H1 (cell line): ENCODE results near the gene CDK5RAP2. TPM values are rescaled to one million over a fixed set of nuclear protein-coding genes. Genes with fewer than 3 reads are reported as not detected.

Experiments used
- CTCF ChIA-PET: fragments of 300-600 bp; sonication (Branson Sonifier 250); formaldehyde crosslinking; loops from one replicate; lab custom pipeline; 2021; ENCODE audit not compliant: partially characterized antibody; lab: Charles Lee
- POLR2A ChIA-PET: fragments of 300-600 bp; sonication (Branson Sonifier 250); formaldehyde crosslinking; loops from one replicate; lab custom pipeline; 2021; ENCODE audit warnings: inconsistent platforms; ENCODE audit not compliant: partially characterized antibody; lab: Charles Lee
- DNase-seq, 2 experiments: peaks; one replicate each; pipeline versions ENCODE4 v3.0.0 to v3.0.0-alpha.2; 2010 to 2022; ENCODE audit warnings: low spot score in 2 of 2, low read depth in 1 of 2, mixed read lengths in 1 of 2
- FAIRE-seq: peaks from 2 replicates; lab custom pipeline; 2011; peaks lifted over from hg19 to GRCh38; lab: Jason Lieb, UNC
- H2AFZ ChIP-seq: 2 replicates; pipeline ENCODE4 v1.8.1; 2012; ENCODE audit warnings: low read length, inconsistent platforms
- H2AK5ac ChIP-seq: 2 replicates; pipeline ENCODE4 v1.6.1; 2013; ENCODE audit warnings: low read depth, low read length
- H2BK120ac ChIP-seq: replicated peaks from 2 replicates; pipeline ENCODE3; 2013; ENCODE audit warnings: low read depth, low read length, inconsistent platforms
- H2BK12ac ChIP-seq: 2 replicates; pipeline ENCODE4 v1.6.1; 2013; ENCODE audit warnings: low read depth, low read length
- H2BK15ac ChIP-seq: 2 replicates; pipeline ENCODE4 v1.6.1; 2013; ENCODE audit warnings: low read length
- H2BK20ac ChIP-seq: 2 replicates; pipeline ENCODE4 v1.6.1; 2013; ENCODE audit warnings: low read length
- H2BK5ac ChIP-seq: 2 replicates; pipeline ENCODE4 v1.6.1; 2013; ENCODE audit warnings: low read depth, low read length
- H3K14ac ChIP-seq: 2 replicates; pipeline ENCODE4 v1.6.1; 2013; ENCODE audit warnings: inconsistent platforms; ENCODE audit not compliant: insufficient read length
- H3K18ac ChIP-seq: 2 replicates; pipeline ENCODE4 v1.6.1; 2013; ENCODE audit warnings: low read length; ENCODE audit errors: extremely low read depth
- H3K23ac ChIP-seq: 2 replicates; pipeline ENCODE4 v1.6.1; 2013; ENCODE audit warnings: inconsistent platforms; ENCODE audit not compliant: insufficient read length
- H3K23me2 ChIP-seq: 2 replicates; pipeline ENCODE4 v1.6.1; 2013; ENCODE audit warnings: low read depth, low read length
- H3K27ac ChIP-seq: 2 replicates; pipeline ENCODE4 v1.6.1; 2011; ENCODE audit warnings: low read depth, low read length, inconsistent platforms
- H3K27me3 ChIP-seq, 4 experiments: replicated peaks in 1 of 4; 1 replicate in 1 of 4; 2 replicates in 3 of 4; pipeline versions ENCODE4 v1.6.1 to v1.8.1; 2011 to 2013; ENCODE audit warnings: low read length in 3 of 4, mild to moderate bottlenecking in 3 of 4, inconsistent platforms in 2 of 4, mixed read lengths in 2 of 4, moderate library complexity in 1 of 4; ENCODE audit not compliant: control insufficient read depth in 3 of 4, insufficient read depth in 3 of 4; ENCODE audit errors: extremely low read depth in 1 of 4
- H3K36me3 ChIP-seq, 4 experiments: 2 replicates each; pipeline versions ENCODE4 v1.6.1 to v1.8.1; 2011 to 2013; ENCODE audit warnings: mild to moderate bottlenecking in 4 of 4, low read length in 3 of 4, moderate library complexity in 2 of 4, control low read depth in 1 of 4, inconsistent platforms in 1 of 4; ENCODE audit not compliant: insufficient read depth in 4 of 4, control insufficient read depth in 2 of 4
- H3K4ac ChIP-seq: replicated peaks from 2 replicates; pipeline ENCODE3; 2013; ENCODE audit warnings: low read length, low read depth, mixed read lengths, inconsistent platforms; ENCODE audit not compliant: insufficient read length
- H3K4me1 ChIP-seq, 4 experiments: replicated peaks in 1 of 4; 1 replicate in 1 of 4; 2 replicates in 3 of 4; pipeline versions ENCODE4 v1.6.1 to v1.8.1; 2011 to 2013; ENCODE audit warnings: low read length in 3 of 4, inconsistent platforms in 2 of 4, mixed read lengths in 1 of 4; ENCODE audit not compliant: insufficient read depth in 4 of 4, control insufficient read depth in 3 of 4
- H3K4me2 ChIP-seq, 2 experiments: 2 replicates each; pipeline versions ENCODE4 v1.6.1 to v1.8.1; 2011 to 2013; ENCODE audit warnings: low read depth in 2 of 2, low read length in 2 of 2, control low read depth in 1 of 2, inconsistent platforms in 1 of 2, mild to moderate bottlenecking in 1 of 2; ENCODE audit not compliant: insufficient read depth in 1 of 2
- H3K4me3 ChIP-seq, 4 experiments: fragments of 200-600, 300-600 bp in 1 of 4; sonication (generic), shearing (Covaris generic), sonication (Bioruptor Twin) in 1 of 4; 2 replicates each; pipeline versions ENCODE4 v1.5.1 to v1.8.1; 2011 to 2016; ENCODE audit warnings: low read length in 4 of 4, low read depth in 3 of 4, control low read depth in 2 of 4, inconsistent platforms in 2 of 4, mild to moderate bottlenecking in 2 of 4, mixed read lengths in 1 of 4, moderate library complexity in 1 of 4; ENCODE audit not compliant: insufficient read depth in 2 of 4; ENCODE audit errors: extremely low read depth in 1 of 4
- H3K56ac ChIP-seq: replicated peaks from 2 replicates; pipeline ENCODE3; 2013; ENCODE audit warnings: low read depth, mild to moderate bottlenecking, mixed read lengths, low read length, inconsistent platforms; ENCODE audit not compliant: insufficient read length
- H3K79me1 ChIP-seq: 2 replicates; pipeline ENCODE4 v1.6.1; 2013; ENCODE audit warnings: low read depth, low read length, control low read depth
- H3K79me2 ChIP-seq, 2 experiments: 2 replicates each; pipeline versions ENCODE4 v1.6.1 to v1.8.1; 2012 to 2013; ENCODE audit warnings: low read length in 2 of 2, mild to moderate bottlenecking in 2 of 2, inconsistent platforms in 1 of 2; ENCODE audit not compliant: insufficient read depth in 2 of 2, control insufficient read depth in 1 of 2
- H3K9ac ChIP-seq, 4 experiments: replicated peaks in 1 of 4; 1 replicate in 1 of 4; 2 replicates in 3 of 4; pipeline versions ENCODE4 v1.6.1 to v1.8.1; 2011 to 2013; ENCODE audit warnings: low read depth in 3 of 4, low read length in 3 of 4, control low read depth in 2 of 4, mild to moderate bottlenecking in 2 of 4, moderate library complexity in 2 of 4, inconsistent platforms in 1 of 4; ENCODE audit errors: extremely low read depth in 1 of 4
- H3K9me3 ChIP-seq, 2 experiments: 2 replicates each; pipeline versions ENCODE4 v1.6.1 to v1.8.1; 2012 to 2013; ENCODE audit warnings: mild to moderate bottlenecking in 2 of 2, moderate library complexity in 2 of 2, control low read depth in 1 of 2, inconsistent platforms in 1 of 2, low read depth in 1 of 2, low read length in 1 of 2, mixed read lengths in 1 of 2; ENCODE audit not compliant: insufficient read depth in 2 of 2
- H4K20me1 ChIP-seq, 2 experiments: replicated peaks in 1 of 2; 2 replicates each; pipeline versions ENCODE3 to v1.8.1; 2011 to 2013; ENCODE audit warnings: inconsistent platforms in 2 of 2, low read length in 2 of 2, mild to moderate bottlenecking in 1 of 2; ENCODE audit not compliant: insufficient read depth in 2 of 2, control insufficient read depth in 1 of 2
- H4K5ac ChIP-seq: 2 replicates; pipeline ENCODE4 v1.6.1; 2013; ENCODE audit warnings: low read length, low read depth, mixed read lengths, inconsistent platforms; ENCODE audit not compliant: insufficient read length
- H4K8ac ChIP-seq: 2 replicates; pipeline ENCODE4 v1.8.0; 2013; ENCODE audit warnings: mild to moderate bottlenecking, moderate library complexity, low read length, inconsistent platforms; ENCODE audit not compliant: insufficient read depth; ENCODE audit errors: extremely low read depth
- H4K91ac ChIP-seq: replicated peaks from 2 replicates; pipeline ENCODE3; 2013; ENCODE audit warnings: low read length, mixed read lengths, inconsistent platforms; ENCODE audit not compliant: insufficient read length
- ASH2L ChIP-seq: fragments of 200-600, 300-600 bp; sonication (generic); IDR thresholded peaks from one replicate; pipeline ENCODE4 v1.7.1; 2017; ENCODE audit warnings: low read length
- BRCA1 ChIP-seq: IDR thresholded peaks from 2 replicates; pipeline ENCODE4 v1.6.1; 2012; ENCODE audit warnings: low read depth, low read length, improper control_type of control experiment
- CBX8 ChIP-seq: fragments of 300-800, 300-1000 bp; sonication (generic); IDR thresholded peaks from 2 replicates; pipeline ENCODE4 v1.7.1; 2016; ENCODE audit warnings: low read depth, low read length, borderline replicate concordance
- CHD1 ChIP-seq: IDR thresholded peaks from 2 replicates; pipeline ENCODE4 v1.6.1; 2012; ENCODE audit warnings: low read depth, low read length, improper control_type of control experiment
- CREB1 ChIP-seq: IDR thresholded peaks from 2 replicates; pipeline ENCODE4 v1.6.1; 2012; ENCODE audit warnings: inconsistent platforms
- EP300 ChIP-seq, 2 experiments: IDR thresholded peaks; 1 replicate in 1 of 2; 2 replicates in 1 of 2; pipeline ENCODE4 v1.6.1; 2011 to 2012; ENCODE audit warnings: low read depth in 2 of 2, low read length in 2 of 2, mild to moderate bottlenecking in 2 of 2, borderline replicate concordance in 1 of 2, inconsistent platforms in 1 of 2, moderate library complexity in 1 of 2
- HDAC2 ChIP-seq, 2 experiments: fragments of 300-600 bp in 1 of 2; sonication (generic) in 1 of 2; IDR thresholded peaks; 2 replicates each; pipeline ENCODE4 v1.6.1; 2011 to 2012; ENCODE audit warnings: low read depth in 2 of 2, low read length in 2 of 2, mild to moderate bottlenecking in 2 of 2, moderate library complexity in 2 of 2, borderline replicate concordance in 1 of 2, inconsistent platforms in 1 of 2
- HDAC6 ChIP-seq: IDR thresholded peaks from one replicate; pipeline ENCODE4 v1.7.1; 2012; ENCODE audit warnings: low read depth, mild to moderate bottlenecking, inconsistent platforms, low read length, moderate library complexity
- KDM4A ChIP-seq: IDR thresholded peaks from one replicate; pipeline ENCODE4 v1.7.1; 2012; ENCODE audit warnings: low read depth, mild to moderate bottlenecking, moderate library complexity, low read length, inconsistent platforms; ENCODE audit not compliant: severe bottlenecking
- RFX5 ChIP-seq: IDR thresholded peaks from 2 replicates; pipeline ENCODE4 v1.6.1; 2011; ENCODE audit warnings: low read depth, low read length, improper control_type of control experiment, borderline replicate concordance
- RNF2 ChIP-seq: fragments of 200-900, 300-1000 bp; sonication (generic); IDR thresholded peaks from 2 replicates; pipeline ENCODE4 v1.7.1; 2016; ENCODE audit warnings: borderline replicate concordance, low read depth, mild to moderate bottlenecking, antibody characterized with exemption, low read length; ENCODE audit not compliant: poor library complexity, severe bottlenecking; ENCODE audit errors: missing control alignments
- SAP30 ChIP-seq: fragments of 300-600 bp; sonication (generic); IDR thresholded peaks from 2 replicates; pipeline ENCODE4 v1.7.1; 2012; ENCODE audit warnings: low read length, moderate library complexity, mild to moderate bottlenecking, inconsistent platforms; ENCODE audit not compliant: insufficient read depth, insufficient replicate concordance
- SIX5 ChIP-seq: IDR thresholded peaks from 2 replicates; pipeline ENCODE4 v1.6.1; 2011; ENCODE audit warnings: mild to moderate bottlenecking, low read depth, low read length
- TCF12 ChIP-seq: IDR thresholded peaks from 2 replicates; pipeline ENCODE4 v1.6.1; 2011; ENCODE audit warnings: low read depth, mild to moderate bottlenecking, low read length
- WGBS, 2 experiments: shearing (Covaris generic) in 1 of 2; methylation state at CpG; one replicate each; pipeline versions ENCODE4 v1.1.6 to v1.1.7; 2013 to 2015; ENCODE audit warnings: low lambda C conversion rate in 2 of 2, mixed read lengths in 2 of 2, inconsistent platforms in 1 of 2, low coverage in 1 of 2, missing lambda C conversion rate in 1 of 2; ENCODE audit not compliant: insufficient replicate concordance in 2 of 2, insufficient coverage in 1 of 2, insufficient read length in 1 of 2; ENCODE audit errors: extremely low coverage in 1 of 2, missing lambda C conversion rate in 1 of 2; 5-methylcytosine and 5-hydroxymethylcytosine counted together
- polyA plus RNA-seq, 7 experiments: library from polyadenylated mRNA; depleted of rRNA in 3 of 7; stranded (reverse) in 5 of 7; unstranded in 2 of 7; fragments of >200 nt in 5 of 7; fragments of 200-250 nt in 2 of 7; gene quantifications; 1 replicate in 5 of 7; 2 replicates in 1 of 7; 4 replicates in 1 of 7; pipeline versions ENCODE4 v1.2.1 to v1.2.3, GENCODE V29; 2011 to 2013; ENCODE audit warnings: missing spikeins in 2 of 7, mixed read lengths in 2 of 7
- total RNA-seq: library from RNA; stranded (reverse); fragmentation: NEBNext Ultra II Directional; extraction: Animal tissue kit (Norgen Biotek cat#: 25700); gene quantifications from 2 replicates; pipeline ENCODE4 v1.2.1, GENCODE V29; 2021

The CDK5RAP2 gene
- total and polyA plus RNA-seq, 2 of the 8 experiments (the other 6 are each of a cell fraction or from before 2014, with no cell fraction given) = 19.8 to 49.4 TPM

DNA sequence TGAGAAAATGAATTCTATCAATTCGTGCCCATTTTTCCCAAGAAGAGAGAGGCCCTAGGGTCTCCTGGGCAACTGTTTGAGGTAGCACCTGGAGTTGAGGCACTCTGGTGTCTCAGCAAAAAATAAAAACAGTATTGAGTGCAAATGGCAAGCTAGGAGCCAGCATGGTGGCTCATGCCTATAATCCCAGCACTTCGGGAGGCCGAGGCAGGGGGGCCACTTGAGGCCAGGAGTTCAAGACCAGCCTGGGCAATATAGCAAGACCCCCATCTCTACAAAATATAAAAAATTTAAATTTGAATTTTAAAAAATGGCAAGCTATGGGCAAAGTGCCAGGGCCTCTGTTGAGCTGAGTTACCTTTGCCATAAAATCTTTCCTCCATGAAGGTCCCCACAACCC lies 136.0 kb downstream of the CDK5RAP2 start:
- WGBS, 2 experiments = 94% methylated on average over 3 of the region's 3 CpGs; no CpG with 5 or more reads in 1 of the 2 experiments
- no peak for TF ChIP-seq ASH2L
- TF ChIP-seq TCF12 = no peak
- no peak for TF ChIP-seq HDAC6
- TF ChIP-seq RFX5 = no peak
- no peak for TF ChIP-seq SAP30
- no peak for TF ChIP-seq CBX8
- TF ChIP-seq EP300 (IDR thresholded peaks at IDR 0.05; ENCODE audit: borderline replicate concordance in 1 of 2, low read depth in 2 of 2, low read length in 2 of 2) = no peak
- TF ChIP-seq CREB1 = no peak
- TF ChIP-seq SIX5 = no peak
- TF ChIP-seq HDAC2 (IDR thresholded peaks at IDR 0.05; ENCODE audit: borderline replicate concordance in 1 of 2, low read depth in 2 of 2, low read length in 2 of 2) = no peak
- no peak for TF ChIP-seq BRCA1
- no peak for TF ChIP-seq RNF2
- TF ChIP-seq KDM4A = no peak
- no peak for TF ChIP-seq CHD1

More for the DNA sequence above, 136.0 kb downstream of the CDK5RAP2 start:
- POLR2A ChIA-PET = no interaction called here
- no peak for DNase-seq
- Histone ChIP-seq H3K4me2 (no peak overlapping the region), H3K36me3 (peaks cover 4 to 36% (median 14%) of the 10 kb centered on the region in 4 experiments; a peak in 7 of 8 replicates), H3K4ac (no peak overlapping the region), H2BK5ac (no peak overlapping the region), H2BK120ac (no peak overlapping the region), H3K79me2 (no peaks in the 10 kb centered on the region), H4K8ac (no peak overlapping the region), H3K23me2 (peaks cover 4% of the 10 kb centered on the region; the same call in 1 of the 2 replicates), H3K4me1 (no peaks in the 10 kb centered on the region), H4K91ac (no peak overlapping the region), H3K27me3 (no peaks in the 10 kb centered on the region), H3K27ac (no peak overlapping the region), H2AK5ac (no peak overlapping the region), H2BK15ac (no peak overlapping the region), H3K18ac (no peak overlapping the region), H3K56ac (no peak overlapping the region), H3K9me3 (no peaks in the 10 kb centered on the region), H3K4me3 (no peak overlapping the region), H4K20me1 (peaks cover 0 to 3% of the 10 kb centered on the region in 2 experiments), H2BK20ac (no peak overlapping the region), H2BK12ac (no peak overlapping the region), H3K79me1 (no peaks in the 10 kb centered on the region), H3K14ac (no peak overlapping the region), H4K5ac (no peak overlapping the region), H2AFZ (no peak overlapping the region), H3K23ac (no peak overlapping the region), H3K9ac (no peak overlapping the region)
- CTCF ChIA-PET = interaction anchor here (0.6 to 1.8 kb wide), 3 partner anchors 34 to 296 kb away, joined by 3 to 11 read pairs (median 6); no protein-coding TSS in a partner anchor
- no peak for FAIRE-seq
